Upper lobe of left lung (tissue), 6 donors: ENCODE measurements around the gene TMEM187. TPM values are rescaled to one million over a fixed set of nuclear protein-coding genes. Genes with fewer than 3 reads are reported as not detected.

ENCODE experiments used
- ATAC-seq, 2 donors: fragments of 200-7000 bp; cut with Tn5 transposase; one replicate each; pipeline ENCODE4 v1.9.1; 2022; ENCODE audit warnings: mild to moderate bottlenecking in 2 of 2, moderate library complexity in 2 of 2; ENCODE audit not compliant: low FRiP score in 2 of 2
- DNase-seq, 2 donors: peaks; one replicate each; pipeline ENCODE4 v3.0.0-alpha.2; 2019 to 2020
- H3K27ac ChIP-seq, 4 donors: fragments of 200-600 bp; sonication (generic); one replicate each; pipeline ENCODE4 v1.5.1; 2016 to 2019
- H3K27me3 ChIP-seq, 4 donors: fragments of 200-600 bp; sonication (generic); one replicate each; pipeline ENCODE4 v1.5.1; 2017 to 2019
- H3K36me3 ChIP-seq, 4 donors: fragments of 200-600 bp; sonication (generic); one replicate each; pipeline ENCODE4 v1.5.1; 2016 to 2019
- H3K4me1 ChIP-seq, 4 donors: fragments of 200-600 bp; sonication (generic); one replicate each; pipeline ENCODE4 v1.5.1; 2018 to 2019
- H3K4me3 ChIP-seq, 4 donors: fragments of 200-600 bp; sonication (generic); one replicate each; pipeline ENCODE4 v1.5.1; 2017 to 2019; ENCODE audit warnings: mild to moderate bottlenecking in 2 of 4, moderate library complexity in 1 of 4
- H3K9me3 ChIP-seq, 4 donors: fragments of 200-600 bp; sonication (generic); one replicate each; pipeline ENCODE4 v1.5.1; 2018 to 2019
- EP300 ChIP-seq, 4 donors: sonication (generic); formaldehyde crosslinking; IDR thresholded peaks; one replicate each; pipeline ENCODE4 v1.5.1; 2017; ENCODE audit warnings: antibody characterized with exemption in 4 of 4, control low read depth in 2 of 4
- POLR2A ChIP-seq, 4 donors: fragments of 450-650 bp; IDR thresholded peaks; one replicate each; pipeline ENCODE4 v1.5.1; 2016 to 2017; ENCODE audit warnings: antibody characterized with exemption in 4 of 4, mild to moderate bottlenecking in 2 of 4
- POLR2AphosphoS5 ChIP-seq, 2 donors: sonication (generic); formaldehyde crosslinking; IDR thresholded peaks; one replicate each; pipeline ENCODE4 v1.5.1; 2017; ENCODE audit warnings: antibody characterized with exemption in 2 of 2
- WGBS, 2 donors: methylation state at CpG; one replicate each; pipeline ENCODE4 v1.1.5; 2017 to 2018; 5-methylcytosine and 5-hydroxymethylcytosine counted together
- total RNA-seq, 6 donors: library from RNA; depleted of rRNA in 4 of 6; stranded (reverse); fragments of >200 nt in 4 of 6; gene quantifications; one replicate each; pipeline versions ENCODE4 v1.1.0 to v1.2.1, GENCODE V29; 2016 to 2021
- TF ChIP-seq, protein P1 (sequence below), 6 experiments: fragments of 450-650 bp in 4 of 6; fragments of 200-600 bp in 2 of 6; sonication (generic) in 2 of 6; IDR thresholded peaks; one replicate each; pipeline ENCODE4 v1.5.1; 2016 to 2019; ENCODE audit warnings: antibody characterized with exemption in 6 of 6
- donor health status: DM: no; HTN: no; CAD: no; lungs with moderate emphysema.
- donor health status: DM: no; HTN: yes; CAD: no; lungs with severe emphysema.

Gene TMEM187
- total RNA-seq, 6 donors from 2014 or later = 2.1 to 17.7 (median 5.0) TPM

DNA sequence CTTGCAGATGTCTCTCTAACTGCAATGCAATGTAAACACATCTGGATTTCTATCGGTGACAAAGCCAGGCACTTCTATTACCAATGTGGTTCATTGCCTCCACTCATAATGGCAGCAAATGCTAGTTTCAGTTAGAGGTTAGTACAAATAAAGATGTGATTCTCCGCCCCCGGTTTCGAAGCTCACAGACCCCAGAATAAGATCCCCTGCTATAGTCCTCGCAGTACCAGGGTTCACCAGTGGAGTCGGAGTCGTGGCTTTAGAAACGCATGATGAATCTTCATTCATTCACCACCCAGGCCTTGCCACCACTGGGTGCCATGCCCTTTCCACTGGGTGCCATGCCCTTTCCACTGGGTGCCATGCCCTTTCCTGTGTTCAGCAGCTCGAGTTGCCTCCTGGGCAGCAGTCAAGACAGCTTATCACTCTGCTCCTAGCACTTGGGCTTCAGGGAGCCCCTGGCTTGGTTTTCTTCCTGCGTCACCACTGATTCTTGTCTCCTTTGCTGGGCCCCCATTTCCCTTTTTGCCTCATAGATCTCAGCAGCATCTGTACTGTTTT lies 34.2 kb upstream of the TMEM187 start:
- no peaks in the 10 kb centered on the region for H3K9me3 ChIP-seq
- DNase-seq = no peak
- H3K4me1 ChIP-seq = peaks cover 5 to 51% (median 11%) of the 10 kb centered on the region in 4 donors
- no peaks in the 10 kb centered on the region for H3K27me3 ChIP-seq
- H3K36me3 ChIP-seq = no peaks in the 10 kb centered on the region
- 83 to 94% methylated on average over 2 to 10 of the region's 10 CpGs for WGBS, 2 donors
- no peak overlapping the region for H3K4me3 ChIP-seq
- no peak overlapping the region for H3K27ac ChIP-seq
- TF ChIP-seq POLR2AphosphoS5 (IDR thresholded peaks at IDR 0.05) = no peak
- TF ChIP-seq, protein P1, sequence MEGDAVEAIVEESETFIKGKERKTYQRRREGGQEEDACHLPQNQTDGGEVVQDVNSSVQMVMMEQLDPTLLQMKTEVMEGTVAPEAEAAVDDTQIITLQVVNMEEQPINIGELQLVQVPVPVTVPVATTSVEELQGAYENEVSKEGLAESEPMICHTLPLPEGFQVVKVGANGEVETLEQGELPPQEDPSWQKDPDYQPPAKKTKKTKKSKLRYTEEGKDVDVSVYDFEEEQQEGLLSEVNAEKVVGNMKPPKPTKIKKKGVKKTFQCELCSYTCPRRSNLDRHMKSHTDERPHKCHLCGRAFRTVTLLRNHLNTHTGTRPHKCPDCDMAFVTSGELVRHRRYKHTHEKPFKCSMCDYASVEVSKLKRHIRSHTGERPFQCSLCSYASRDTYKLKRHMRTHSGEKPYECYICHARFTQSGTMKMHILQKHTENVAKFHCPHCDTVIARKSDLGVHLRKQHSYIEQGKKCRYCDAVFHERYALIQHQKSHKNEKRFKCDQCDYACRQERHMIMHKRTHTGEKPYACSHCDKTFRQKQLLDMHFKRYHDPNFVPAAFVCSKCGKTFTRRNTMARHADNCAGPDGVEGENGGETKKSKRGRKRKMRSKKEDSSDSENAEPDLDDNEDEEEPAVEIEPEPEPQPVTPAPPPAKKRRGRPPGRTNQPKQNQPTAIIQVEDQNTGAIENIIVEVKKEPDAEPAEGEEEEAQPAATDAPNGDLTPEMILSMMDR (IDR thresholded peaks at IDR 0.05) = no peak
- no peak for ATAC-seq

DNA sequence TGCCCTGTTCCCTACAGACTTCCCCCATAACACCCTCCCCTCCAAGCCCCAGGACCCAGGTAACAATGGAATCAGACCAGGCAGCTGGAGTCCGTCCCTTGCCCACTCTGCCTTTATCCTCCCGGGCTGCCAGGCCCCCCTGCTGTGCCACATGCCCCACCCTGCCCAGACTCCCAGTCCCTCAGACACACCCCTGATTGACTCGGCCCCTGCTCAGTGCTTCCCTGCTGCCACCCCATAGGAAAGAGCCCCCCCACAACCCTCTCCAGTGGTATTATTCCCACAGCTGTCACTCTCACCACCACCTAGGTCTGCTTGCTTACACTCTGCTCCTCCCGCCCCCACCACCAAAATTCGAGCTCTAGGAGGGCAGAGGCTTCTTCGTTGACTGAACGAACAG lies 33.0 kb upstream of the TMEM187 start:
- DNase-seq (no peak), ATAC-seq (no peak)
- H3K4me3 ChIP-seq = no peak overlapping the region
- peaks cover 0 to 51% (median 3%) of the 10 kb centered on the region in 4 donors for H3K4me1 ChIP-seq
- H3K27me3 ChIP-seq = no peaks in the 10 kb centered on the region
- H3K27ac ChIP-seq = no peak overlapping the region
- H3K36me3 ChIP-seq = no peaks in the 10 kb centered on the region
- no peaks in the 10 kb centered on the region for H3K9me3 ChIP-seq
- TF ChIP-seq POLR2AphosphoS5 (IDR thresholded peaks at IDR 0.05) = no peak
- no peak for TF ChIP-seq EP300 (IDR thresholded peaks at IDR 0.05)
- TF ChIP-seq, protein P1 (IDR thresholded peaks at IDR 0.05) = no peak
- TF ChIP-seq POLR2A (IDR thresholded peaks at IDR 0.05) = no peak
- 61% methylated on average over 7 of the region's 7 CpGs; no CpG with 5 or more reads in 1 of the 2 donors for WGBS, 2 donors

DNA sequence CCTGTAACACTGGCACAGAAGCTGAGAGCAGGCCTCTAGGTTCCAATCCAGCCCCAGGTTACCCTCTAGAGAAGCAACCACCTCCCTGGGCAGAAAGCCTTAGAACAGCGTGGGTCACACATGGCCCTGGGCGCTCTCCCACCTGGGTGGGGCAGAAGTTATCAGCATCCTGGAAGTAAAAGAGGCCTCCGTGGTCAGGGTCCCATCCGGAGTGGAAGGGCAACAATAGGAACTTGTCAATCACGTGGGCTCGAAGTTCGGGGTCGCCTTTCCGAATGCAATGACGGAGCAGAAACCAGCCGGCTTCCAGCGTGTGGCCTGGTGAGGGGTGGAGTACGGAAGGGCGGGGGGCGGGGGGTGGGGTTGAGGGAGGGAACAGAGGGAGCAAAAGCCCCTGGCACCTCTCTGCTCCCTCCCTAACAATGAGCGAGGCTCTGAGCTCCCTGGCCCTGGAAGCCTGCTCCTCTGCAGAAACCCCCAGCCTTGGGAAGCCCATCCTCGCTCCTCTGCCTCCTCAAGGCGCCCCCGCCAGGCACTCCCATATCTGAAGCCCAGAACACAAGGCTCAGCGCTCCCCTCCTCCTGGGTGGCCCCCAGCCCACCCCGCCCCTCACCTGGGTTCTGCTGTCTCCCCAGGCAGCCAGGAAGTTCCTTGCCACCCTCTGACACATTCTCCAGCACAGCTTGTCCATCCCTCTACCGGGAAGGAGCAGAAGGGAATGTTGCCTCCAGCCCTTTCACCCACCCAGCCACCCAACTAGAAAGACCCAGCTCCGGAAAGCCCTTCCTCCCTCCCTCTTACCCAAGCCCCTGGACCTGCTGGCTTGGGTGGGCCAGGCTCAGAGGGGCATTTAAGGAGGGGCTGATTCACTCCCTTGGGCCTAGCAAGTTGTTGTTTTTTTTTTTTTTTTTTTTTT lies 31.0 kb upstream of the TMEM187 start:
- no peaks in the 10 kb centered on the region for H3K9me3 ChIP-seq
- no peaks in the 10 kb centered on the region for H3K36me3 ChIP-seq
- no peaks in the 10 kb centered on the region for H3K27me3 ChIP-seq
- DNase-seq = no peak
- TF ChIP-seq POLR2AphosphoS5 (IDR thresholded peaks at IDR 0.05) (no peak), POLR2A (IDR thresholded peaks at IDR 0.05) (no peak), EP300 (IDR thresholded peaks at IDR 0.05) (no peak)
- TF ChIP-seq, protein P1 (IDR thresholded peaks at IDR 0.05) = no peak
- H3K4me1 ChIP-seq = peaks cover 0 to 47% (median 2%) of the 10 kb centered on the region in 4 donors
- H3K27ac ChIP-seq = peak overlapping the region in 3 of 4 donors; percentile 35 to 72 (median 69)
- WGBS, 2 donors = 35 to 78% methylated on average over 2 to 11 of the region's 23 CpGs
- H3K4me3 ChIP-seq = peak overlapping the region in 2 of 4 donors; percentile 10 to 21
- no peak for ATAC-seq

DNA sequence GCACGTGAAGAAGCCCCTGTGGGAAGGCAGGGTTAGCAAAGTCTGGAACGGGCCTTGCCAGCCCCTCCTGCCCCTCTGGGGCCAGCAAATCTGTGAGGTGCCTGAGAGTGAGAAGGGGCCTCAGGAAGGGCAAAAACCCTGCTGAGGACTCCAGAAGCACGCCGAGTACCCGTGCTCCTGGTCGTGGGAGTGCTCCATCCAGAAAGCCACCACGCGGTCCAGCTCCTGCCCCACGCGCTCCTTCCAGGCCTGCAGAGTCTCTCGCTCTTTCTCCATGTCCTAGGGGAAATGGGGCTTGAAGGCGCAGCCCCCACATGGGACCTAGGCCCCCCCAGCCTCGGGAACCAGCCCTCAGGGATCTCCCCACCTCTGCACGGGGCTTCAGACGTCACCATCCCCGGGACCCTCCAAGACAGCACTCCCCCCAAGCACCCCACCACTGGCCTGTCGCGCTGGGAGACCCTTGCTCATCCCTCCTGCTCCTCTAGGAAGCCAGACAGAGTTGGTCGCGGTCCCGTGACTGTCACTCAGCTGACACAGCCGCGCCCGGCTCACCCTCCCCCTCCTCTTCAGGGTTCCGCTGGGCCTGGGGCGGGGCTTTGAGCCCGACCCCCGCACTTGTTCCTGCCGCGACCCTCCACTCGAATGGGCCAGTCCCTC lies 28.3 kb upstream of the TMEM187 start, which contains the start of gene RENBP:
Gene RENBP (minus strand): TSS at position 504 of the 660 bp plus-strand sequence. CDS start 33 bp downstream, at position 471.
- peak in 1 of 2 donors; percentile 79 for DNase-seq

More for the DNA sequence above, 28.3 kb upstream of the TMEM187 start, which contains the start of gene RENBP:
- 36% methylated on average over 29 of the region's 31 CpGs; no CpG with 5 or more reads in 1 of the 2 donors for WGBS, 2 donors
- no peaks in the 10 kb centered on the region for H3K9me3 ChIP-seq
- H3K27ac ChIP-seq = peak within 1 kb of the TSS; percentile 12 to 87 (median 61)
- no peaks in the 10 kb centered on the region for H3K27me3 ChIP-seq
- peak within 1 kb of the TSS; percentile 22 to 59 (median 49) for H3K4me3 ChIP-seq
- ATAC-seq = peak; percentile 39 to 73
- TF ChIP-seq POLR2A (IDR thresholded peaks at IDR 0.05) (peak in 1 of 4 donors; percentile 50), EP300 (IDR thresholded peaks at IDR 0.05) (no peak), POLR2AphosphoS5 (IDR thresholded peaks at IDR 0.05) (peak in 1 of 2 donors; percentile 34)
- TF ChIP-seq, protein P1 (IDR thresholded peaks at IDR 0.05) = no peak
- H3K4me1 ChIP-seq = peaks cover 6 to 71% (median 8%) of the 10 kb centered on the region in 4 donors
- peaks cover 0 to 12% (median 4%) of the 10 kb centered on the region in 4 donors for H3K36me3 ChIP-seq
